ENCODE results near the gene RGS19.

DNA sequence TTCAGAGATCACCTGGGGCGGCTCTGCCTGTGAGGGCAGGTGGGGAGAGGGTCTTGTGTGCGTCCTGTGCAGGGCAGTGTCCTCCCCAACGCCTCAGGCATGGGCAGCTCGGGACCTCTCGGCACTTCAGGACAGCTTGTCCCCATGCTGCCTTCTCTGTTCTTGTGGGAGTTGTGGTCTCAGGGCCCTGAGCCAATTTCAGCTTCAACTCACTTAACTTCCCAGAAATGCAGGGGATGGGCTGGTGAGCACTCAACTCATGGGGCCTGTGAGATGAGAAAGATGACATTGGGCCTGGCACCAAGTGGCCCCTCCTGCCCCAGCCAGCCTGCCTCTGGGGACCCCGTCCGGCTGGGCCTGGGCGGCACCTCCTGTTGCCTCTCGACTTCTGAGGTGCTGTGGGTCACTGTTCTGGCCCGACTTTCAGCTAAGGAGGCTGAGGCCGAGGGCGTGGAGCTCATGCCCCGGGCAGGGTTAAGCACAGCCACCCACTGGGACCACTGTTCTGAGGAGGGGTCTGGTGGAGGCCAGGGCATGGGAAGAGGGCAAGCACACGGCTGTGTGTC lies 6.7 kb downstream of the RGS19 start:
- TF ChIP-seq KDM1A (IDR thresholded peaks at IDR 0.05; ENCODE audit: borderline replicate concordance, low read length): no peak
- TF ChIP-seq, protein P1, sequence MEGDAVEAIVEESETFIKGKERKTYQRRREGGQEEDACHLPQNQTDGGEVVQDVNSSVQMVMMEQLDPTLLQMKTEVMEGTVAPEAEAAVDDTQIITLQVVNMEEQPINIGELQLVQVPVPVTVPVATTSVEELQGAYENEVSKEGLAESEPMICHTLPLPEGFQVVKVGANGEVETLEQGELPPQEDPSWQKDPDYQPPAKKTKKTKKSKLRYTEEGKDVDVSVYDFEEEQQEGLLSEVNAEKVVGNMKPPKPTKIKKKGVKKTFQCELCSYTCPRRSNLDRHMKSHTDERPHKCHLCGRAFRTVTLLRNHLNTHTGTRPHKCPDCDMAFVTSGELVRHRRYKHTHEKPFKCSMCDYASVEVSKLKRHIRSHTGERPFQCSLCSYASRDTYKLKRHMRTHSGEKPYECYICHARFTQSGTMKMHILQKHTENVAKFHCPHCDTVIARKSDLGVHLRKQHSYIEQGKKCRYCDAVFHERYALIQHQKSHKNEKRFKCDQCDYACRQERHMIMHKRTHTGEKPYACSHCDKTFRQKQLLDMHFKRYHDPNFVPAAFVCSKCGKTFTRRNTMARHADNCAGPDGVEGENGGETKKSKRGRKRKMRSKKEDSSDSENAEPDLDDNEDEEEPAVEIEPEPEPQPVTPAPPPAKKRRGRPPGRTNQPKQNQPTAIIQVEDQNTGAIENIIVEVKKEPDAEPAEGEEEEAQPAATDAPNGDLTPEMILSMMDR (IDR thresholded peaks at IDR 0.05; ENCODE audit: control extremely low read depth in 1 of 3, insufficient read depth in 1 of 3, low read depth in 1 of 3, low read length in 3 of 3): no peak
- TF ChIP-seq POLR2AphosphoS5 (IDR thresholded peaks at IDR 0.05; ENCODE audit: low read depth, low read length): no peak
- TF ChIP-seq EZH2 (IDR thresholded peaks at IDR 0.05; ENCODE audit: low read depth, low read length, severe bottlenecking): no peak
- TF ChIP-seq RXRA (IDR thresholded peaks at IDR 0.05; ENCODE audit: insufficient read depth, low read depth, low read length): no peak
- no peak for TF ChIP-seq RAD21 (IDR thresholded peaks at IDR 0.05 in 1 of 2, conservative IDR thresholded peaks at IDR 0.05 in 1 of 2; ENCODE audit: low read depth in 2 of 2, low read length in 2 of 2)
- TF ChIP-seq SP2 (IDR thresholded peaks at IDR 0.05; ENCODE audit: low read length): no peak
- TF ChIP-seq JUN (IDR thresholded peaks at IDR 0.05; ENCODE audit: low read depth, low read length): no peak
- TF ChIP-seq, protein P2, sequence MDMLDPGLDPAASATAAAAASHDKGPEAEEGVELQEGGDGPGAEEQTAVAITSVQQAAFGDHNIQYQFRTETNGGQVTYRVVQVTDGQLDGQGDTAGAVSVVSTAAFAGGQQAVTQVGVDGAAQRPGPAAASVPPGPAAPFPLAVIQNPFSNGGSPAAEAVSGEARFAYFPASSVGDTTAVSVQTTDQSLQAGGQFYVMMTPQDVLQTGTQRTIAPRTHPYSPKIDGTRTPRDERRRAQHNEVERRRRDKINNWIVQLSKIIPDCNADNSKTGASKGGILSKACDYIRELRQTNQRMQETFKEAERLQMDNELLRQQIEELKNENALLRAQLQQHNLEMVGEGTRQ (IDR thresholded peaks at IDR 0.05; ENCODE audit: low read length): no peak
- no peak for TF ChIP-seq SIN3A (conservative IDR thresholded peaks at IDR 0.05 in 1 of 2, IDR thresholded peaks at IDR 0.05 in 1 of 2; ENCODE audit: low read depth in 1 of 2, low read length in 2 of 2)
